ENCODE results near the gene SNX9.

Gene SNX9

DNA sequence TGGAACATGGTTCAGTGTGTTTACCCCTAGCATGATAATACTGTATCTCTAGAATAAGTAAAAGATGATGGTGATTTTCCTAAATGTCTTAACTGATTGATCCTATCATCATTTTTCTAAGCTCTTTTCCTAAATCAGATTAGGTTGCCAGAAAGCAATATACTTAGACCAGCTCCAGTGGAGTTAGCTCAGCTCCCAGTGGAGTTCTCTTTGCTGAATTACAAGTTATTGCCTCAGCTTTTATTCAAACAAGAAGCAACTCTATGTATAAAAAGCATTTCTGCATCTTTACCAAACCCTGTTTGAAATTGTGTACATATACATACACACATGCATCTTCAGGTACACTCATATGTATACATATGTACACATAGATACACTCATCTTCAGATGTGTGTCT, 44.9 kb downstream of the SNX9 start:
- TF ChIP-seq CEBPB (IDR thresholded peaks at IDR 0.05), result no peak
- TF ChIP-seq YY1 (IDR thresholded peaks at IDR 0.05; ENCODE audit: low read depth), result no peak
- TF ChIP-seq ZBTB7A (IDR thresholded peaks at IDR 0.05; ENCODE audit: low read depth), result no peak
- no peak for TF ChIP-seq EGR1 (IDR thresholded peaks at IDR 0.05)
- no peak for TF ChIP-seq EP300 (IDR thresholded peaks at IDR 0.05; ENCODE audit: borderline replicate concordance)
- TF ChIP-seq REST (IDR thresholded peaks at IDR 0.05; ENCODE audit: low read depth), result no peak
- no peak for TF ChIP-seq NFIC (IDR thresholded peaks at IDR 0.05)
- no peak for TF ChIP-seq RAD21 (IDR thresholded peaks at IDR 0.05; ENCODE audit: low read depth)

DNA sequence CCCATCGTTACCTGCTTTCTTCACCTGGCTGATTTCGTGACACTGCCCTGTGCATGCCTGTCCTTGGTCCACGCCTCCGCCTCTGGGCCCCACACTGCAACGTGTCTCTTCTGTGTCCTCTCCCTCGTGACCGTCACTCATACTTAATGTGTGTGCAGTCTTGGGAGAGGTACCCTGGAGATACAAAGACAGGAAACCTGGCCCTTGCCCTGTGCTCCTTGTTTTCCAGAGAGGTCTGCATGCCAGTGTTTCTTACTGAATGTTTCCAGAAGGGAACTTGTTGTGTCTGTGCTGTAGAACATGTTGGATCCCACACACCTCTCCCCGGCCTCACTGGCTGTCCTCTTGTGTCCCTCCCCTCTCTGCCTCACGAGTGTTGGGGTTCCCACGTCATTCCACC, 45.8 kb downstream of the SNX9 start:
- TF ChIP-seq TAF1 (IDR thresholded peaks at IDR 0.05; ENCODE audit: low read depth) (no peak), FOXM1 (IDR thresholded peaks at IDR 0.05; ENCODE audit: borderline replicate concordance, low read depth) (no peak), EP300 (IDR thresholded peaks at IDR 0.05; ENCODE audit: borderline replicate concordance) (no peak), CREB1 (IDR thresholded peaks at IDR 0.05; ENCODE audit: low read depth) (no peak), REST (IDR thresholded peaks at IDR 0.05; ENCODE audit: low read depth) (no peak), MAX (IDR thresholded peaks at IDR 0.05) (no peak), YY1 (IDR thresholded peaks at IDR 0.05; ENCODE audit: low read depth) (no peak), TEAD4 (IDR thresholded peaks at IDR 0.05) (no peak), EGR1 (IDR thresholded peaks at IDR 0.05) (no peak), TCF12 (IDR thresholded peaks at IDR 0.05; ENCODE audit: low read depth) (no peak), ZBTB7A (IDR thresholded peaks at IDR 0.05; ENCODE audit: low read depth) (no peak), CEBPB (IDR thresholded peaks at IDR 0.05) (no peak), RAD21 (IDR thresholded peaks at IDR 0.05; ENCODE audit: low read depth) (no peak)

DNA sequence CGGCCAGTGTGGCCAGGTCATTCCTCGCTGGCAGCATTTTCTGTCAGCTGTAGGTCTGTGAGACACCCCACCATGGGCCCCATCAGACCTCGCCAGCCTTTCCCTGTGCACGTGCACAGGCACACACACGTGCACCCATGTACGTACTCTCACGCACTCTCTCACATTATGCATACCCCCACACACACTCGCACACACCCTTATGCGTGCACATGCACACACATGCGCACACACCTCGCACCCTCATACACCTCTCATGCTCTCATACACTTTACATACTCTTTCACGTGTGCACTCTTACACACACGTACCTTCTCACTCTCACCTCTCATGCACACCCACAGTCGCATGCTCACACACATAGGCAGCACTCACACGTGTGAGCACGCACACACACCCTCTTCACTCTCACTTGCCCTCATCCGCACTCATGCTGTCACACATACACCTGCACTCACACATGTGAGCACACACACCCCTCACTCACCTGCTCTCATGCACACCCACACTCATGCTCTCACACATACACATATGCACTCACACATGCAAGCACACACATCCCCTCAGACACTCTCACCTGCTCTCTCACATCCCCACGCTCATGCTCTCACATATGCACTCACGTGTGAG, 46.7 kb downstream of the SNX9 start:
- no peak for TF ChIP-seq RAD21 (IDR thresholded peaks at IDR 0.05; ENCODE audit: low read depth)
- TF ChIP-seq CREB1 (IDR thresholded peaks at IDR 0.05; ENCODE audit: low read depth), result no peak
- TF ChIP-seq, protein P1, sequence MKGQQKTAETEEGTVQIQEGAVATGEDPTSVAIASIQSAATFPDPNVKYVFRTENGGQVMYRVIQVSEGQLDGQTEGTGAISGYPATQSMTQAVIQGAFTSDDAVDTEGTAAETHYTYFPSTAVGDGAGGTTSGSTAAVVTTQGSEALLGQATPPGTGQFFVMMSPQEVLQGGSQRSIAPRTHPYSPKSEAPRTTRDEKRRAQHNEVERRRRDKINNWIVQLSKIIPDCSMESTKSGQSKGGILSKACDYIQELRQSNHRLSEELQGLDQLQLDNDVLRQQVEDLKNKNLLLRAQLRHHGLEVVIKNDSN (IDR thresholded peaks at IDR 0.05), result no peak
- TF ChIP-seq FOXM1 (IDR thresholded peaks at IDR 0.05; ENCODE audit: borderline replicate concordance, low read depth), result no peak
- TF ChIP-seq ZBTB7A (IDR thresholded peaks at IDR 0.05; ENCODE audit: low read depth), result no peak
- no peak for TF ChIP-seq TCF12 (IDR thresholded peaks at IDR 0.05; ENCODE audit: low read depth)
- no peak for TF ChIP-seq EP300 (IDR thresholded peaks at IDR 0.05; ENCODE audit: borderline replicate concordance)
- no peak for TF ChIP-seq TAF1 (IDR thresholded peaks at IDR 0.05; ENCODE audit: low read depth)
- no peak for TF ChIP-seq REST (IDR thresholded peaks at IDR 0.05; ENCODE audit: low read depth)
- no peak for TF ChIP-seq TEAD4 (IDR thresholded peaks at IDR 0.05)
- TF ChIP-seq CEBPB (IDR thresholded peaks at IDR 0.05), result no peak

GRCh38 chr6:157873735-157874344, 50.8 kb downstream of the SNX9 start:
- TF ChIP-seq REST (IDR thresholded peaks at IDR 0.05; ENCODE audit: low read depth) (no peak), RAD21 (IDR thresholded peaks at IDR 0.05; ENCODE audit: low read depth) (peak; percentile 88), CEBPB (IDR thresholded peaks at IDR 0.05) (no peak), TCF12 (IDR thresholded peaks at IDR 0.05; ENCODE audit: low read depth) (no peak), YY1 (IDR thresholded peaks at IDR 0.05; ENCODE audit: low read depth) (no peak)
- TF ChIP-seq, protein P1 (IDR thresholded peaks at IDR 0.05), result no peak

Measured in Ishikawa (cell line).